GM21786 (cell line): ENCODE results near the gene STK25.
"Not testable (repeated sequence)": the region's sequence is repeated elsewhere in the genome, so short reads cannot be mapped to it uniquely, and the experiment has no call there.

ENCODE experiments used
- ATAC-seq: cut with Tn5 transposase; IDR thresholded peaks from one replicate; pipeline ENCODE4 v1.9.1; 2021; ENCODE audit not compliant: unreplicated experiment

STK25 gene

GRCh38 chr2:241540401-241540770 lies 32.0 kb upstream of the STK25 start:
- no peak for ATAC-seq

- ATAC-seq = no peak
Measured at GRCh38 chr2:241539616-241540374, 31.4 kb upstream of the STK25 start.

GRCh38 chr2:241538838-241539615 lies 30.6 kb upstream of the STK25 start:
- no peak for ATAC-seq

GRCh38 chr2:241535871-241536655 lies 27.7 kb upstream of the STK25 start:
- no peak for ATAC-seq

GRCh38 chr2:241534701-241535375 lies 26.5 kb upstream of the STK25 start:
- no peak for ATAC-seq

- ATAC-seq = no peak
Measured at GRCh38 chr2:241534293-241534692, 25.9 kb upstream of the STK25 start.

GRCh38 chr2:241532733-241533601 lies 24.6 kb upstream of the STK25 start:
- no peak for ATAC-seq

- no peak for ATAC-seq
Measured at GRCh38 chr2:241532168-241532567, 23.8 kb upstream of the STK25 start.

- no peak for ATAC-seq
Measured at GRCh38 chr2:241531161-241531722, 22.9 kb upstream of the STK25 start.

GRCh38 chr2:241530571-241530970 lies 22.2 kb upstream of the STK25 start:
- no peak for ATAC-seq

GRCh38 chr2:241525818-241526780 lies 17.7 kb upstream of the STK25 start:
- not testable (repeated sequence) for ATAC-seq

- ATAC-seq = no peak
Measured at GRCh38 chr2:241522477-241522876, 14.1 kb upstream of the STK25 start.

GRCh38 chr2:241519669-241520068 lies 11.3 kb upstream of the STK25 start:
- ATAC-seq = no peak

- ATAC-seq = no peak
Measured at GRCh38 chr2:241517297-241517696, 8.9 kb upstream of the STK25 start.

- ATAC-seq = no peak
Measured at GRCh38 chr2:241516520-241516965, 8.2 kb upstream of the STK25 start.

- peak; percentile 72 for ATAC-seq
Measured at GRCh38 chr2:241514986-241515737, 6.8 kb upstream of the STK25 start.

- no peak for ATAC-seq
Measured at GRCh38 chr2:241514553-241514952, 6.2 kb upstream of the STK25 start.
